HG02852 (cell line): Measurements from ENCODE around the gene CLASP2.

Experiments
- ATAC-seq: cut with Tn5 transposase; IDR thresholded peaks from one replicate; pipeline ENCODE4 v1.9.1; 2021; ENCODE audit warnings: mild to moderate bottlenecking, moderate library complexity; ENCODE audit not compliant: unreplicated experiment

The CLASP2 gene

GRCh38 chr3:33547101-33547500, 171.0 kb downstream of the CLASP2 start:
- ATAC-seq: no peak

GRCh38 chr3:33544126-33544525, 173.9 kb downstream of the CLASP2 start:
- ATAC-seq: no peak

- no peak for ATAC-seq
Observed at GRCh38 chr3:33543601-33544000, 174.5 kb downstream of the CLASP2 start.

- no peak for ATAC-seq
Observed at GRCh38 chr3:33541918-33542317, 176.1 kb downstream of the CLASP2 start.

GRCh38 chr3:33538678-33539339, 179.2 kb downstream of the CLASP2 start:
- no peak for ATAC-seq

GRCh38 chr3:33537133-33537532, 180.9 kb downstream of the CLASP2 start:
- ATAC-seq: no peak

GRCh38 chr3:33526787-33527186, 191.3 kb downstream of the CLASP2 start:
- ATAC-seq: no peak

- ATAC-seq: no peak
Observed at GRCh38 chr3:33525232-33525631, 192.8 kb downstream of the CLASP2 start.

GRCh38 chr3:33523093-33523667, 194.9 kb downstream of the CLASP2 start:
- no peak for ATAC-seq

GRCh38 chr3:33521736-33522135, 196.3 kb downstream of the CLASP2 start:
- no peak for ATAC-seq

GRCh38 chr3:33513262-33513863, 204.7 kb downstream of the CLASP2 start:
- ATAC-seq: no peak

GRCh38 chr3:33505027-33505426, 213.0 kb downstream of the CLASP2 start:
- ATAC-seq: no peak

- ATAC-seq: no peak
Observed at GRCh38 chr3:33496449-33496848, 221.6 kb downstream of the CLASP2 start.

GRCh38 chr3:33491721-33492120, 226.3 kb downstream of the CLASP2 start:
- ATAC-seq: no peak

- no peak for ATAC-seq
Observed at GRCh38 chr3:33490641-33491241, 227.3 kb downstream of the CLASP2 start.

GRCh38 chr3:33488683-33489082, 229.4 kb downstream of the CLASP2 start:
- ATAC-seq: no peak

GRCh38 chr3:33488246-33488645, 229.8 kb downstream of the CLASP2 start:
- no peak for ATAC-seq

GRCh38 chr3:33482111-33482521, 235.9 kb downstream of the CLASP2 start:
- no peak for ATAC-seq

GRCh38 chr3:33474896-33475295, 243.2 kb downstream of the CLASP2 start:
- no peak for ATAC-seq

GRCh38 chr3:33473813-33474212, 244.2 kb downstream of the CLASP2 start:
- ATAC-seq: no peak

- ATAC-seq: no peak
Observed at GRCh38 chr3:33467786-33468185, 250.3 kb downstream of the CLASP2 start.

- no peak for ATAC-seq
Observed at GRCh38 chr3:33461097-33461496, 257.0 kb downstream of the CLASP2 start.
